HG03039 (cell line): ENCODE measurements around the gene PRRT1.
"Not testable (repeated sequence)": the region's sequence is repeated elsewhere in the genome, so short reads cannot be mapped to it uniquely, and the experiment has no call there.

Experiments
- ATAC-seq: cut with Tn5 transposase; IDR thresholded peaks from one replicate; pipeline ENCODE4 v1.9.1; 2021; ENCODE audit warnings: mild to moderate bottlenecking, moderate library complexity; ENCODE audit not compliant: unreplicated experiment

The PRRT1 gene

DNA sequence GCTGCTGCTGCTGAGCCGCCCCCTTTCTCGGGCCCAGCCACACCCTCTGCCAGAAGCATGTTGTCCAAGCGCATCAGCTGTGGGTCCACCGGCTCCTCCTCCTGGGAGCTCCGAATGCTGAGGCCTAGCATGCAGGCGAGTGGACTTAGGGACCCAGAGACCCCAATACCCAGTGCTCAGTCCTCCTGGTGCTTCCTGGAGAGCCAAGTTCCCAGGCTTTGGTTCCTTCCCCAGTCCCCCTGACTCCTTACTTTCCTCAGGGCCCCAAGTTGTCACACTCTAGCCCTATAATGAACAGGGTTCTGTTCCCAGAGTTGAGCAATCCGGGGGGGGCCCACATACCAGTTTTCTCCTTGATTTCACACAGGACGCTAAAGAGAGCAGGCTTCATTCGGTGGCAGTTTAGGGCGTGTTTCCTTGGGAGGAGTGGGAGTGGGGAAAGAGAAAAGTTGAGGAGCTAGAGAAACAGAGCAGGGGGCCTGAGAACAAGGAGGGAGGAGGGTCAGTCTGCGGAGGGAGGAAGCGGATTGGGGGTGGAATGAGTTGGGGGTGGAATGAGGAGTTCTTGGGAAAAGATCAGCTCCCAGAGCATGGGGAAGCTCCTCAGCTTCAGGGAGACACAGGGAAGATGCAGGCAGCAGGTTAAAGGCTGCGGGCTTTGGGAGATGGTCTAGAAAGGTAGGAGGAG is 36.8 kb upstream of the PRRT1 start:
- no peak for ATAC-seq

DNA sequence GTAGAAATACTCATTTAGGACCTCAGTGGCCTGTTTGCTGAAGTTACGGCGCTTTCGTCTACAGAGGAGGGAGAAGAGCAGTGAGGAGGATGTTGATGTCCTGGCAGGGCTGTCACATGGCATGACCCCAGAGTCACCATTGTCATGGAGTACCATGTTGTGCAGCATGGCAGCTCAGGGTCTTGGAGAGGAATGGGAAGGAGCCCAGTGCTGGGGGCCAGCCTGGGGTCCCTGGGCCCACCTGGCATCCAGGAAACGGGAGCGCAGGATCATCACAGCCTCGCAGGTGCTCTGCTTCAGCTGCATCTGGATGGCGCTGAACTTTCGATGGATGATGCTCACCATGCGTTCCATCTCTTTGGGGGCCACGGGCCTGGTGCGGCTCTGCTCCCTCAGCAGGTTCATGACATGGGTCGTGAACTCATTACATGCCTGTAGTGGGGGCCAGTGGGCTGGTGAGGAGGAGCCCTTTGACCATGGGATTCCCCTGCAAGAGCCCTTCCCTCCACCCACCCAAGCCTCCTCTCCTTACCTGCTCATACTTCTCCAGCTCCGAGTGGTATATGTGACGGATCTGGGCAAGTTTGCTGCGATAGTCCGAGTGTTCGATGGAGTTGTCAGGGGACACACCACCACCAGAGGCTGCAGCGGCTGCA is 36.1 kb upstream of the PRRT1 start:
- not testable (repeated sequence) for ATAC-seq

GRCh38 chr6:32187009-32187709 is 35.4 kb upstream of the PRRT1 start:
- no peak for ATAC-seq

DNA sequence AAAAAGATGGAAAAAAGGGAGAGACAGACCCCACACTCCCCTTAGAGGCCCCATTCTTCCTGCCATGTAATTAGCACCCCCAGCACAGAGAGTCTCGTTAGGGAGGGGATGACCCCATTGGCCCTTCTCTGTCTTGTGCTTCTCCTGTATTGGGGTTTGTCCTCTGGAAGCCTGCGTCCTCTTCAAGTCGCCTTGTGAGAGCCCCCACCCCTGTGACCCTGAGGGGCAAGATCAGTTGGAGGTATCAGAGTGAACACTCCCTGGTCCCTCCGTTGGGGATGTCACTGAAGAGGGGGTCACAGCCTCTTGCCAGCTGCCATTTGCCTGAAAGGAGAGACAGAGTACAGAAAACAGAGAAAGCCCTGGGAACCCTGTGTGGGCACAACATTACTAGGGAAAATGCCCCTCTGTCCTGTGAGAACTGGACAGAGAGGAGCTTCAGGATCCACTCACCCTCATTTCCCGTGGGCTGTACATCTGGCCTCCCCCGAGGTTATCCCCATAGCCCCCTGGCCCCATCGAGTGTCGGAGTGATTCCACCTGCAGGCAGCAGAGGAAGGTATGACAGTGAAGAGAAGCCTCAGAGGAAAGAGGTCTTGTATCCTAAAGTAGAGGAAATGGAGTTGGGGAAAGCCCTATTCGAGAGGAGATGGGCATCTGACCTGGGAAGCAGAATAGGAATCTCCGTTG is 34.6 kb upstream of the PRRT1 start:
- ATAC-seq, result not testable (repeated sequence)

GRCh38 chr6:32185681-32186131 is 34.0 kb upstream of the PRRT1 start:
- not testable (repeated sequence) for ATAC-seq

DNA sequence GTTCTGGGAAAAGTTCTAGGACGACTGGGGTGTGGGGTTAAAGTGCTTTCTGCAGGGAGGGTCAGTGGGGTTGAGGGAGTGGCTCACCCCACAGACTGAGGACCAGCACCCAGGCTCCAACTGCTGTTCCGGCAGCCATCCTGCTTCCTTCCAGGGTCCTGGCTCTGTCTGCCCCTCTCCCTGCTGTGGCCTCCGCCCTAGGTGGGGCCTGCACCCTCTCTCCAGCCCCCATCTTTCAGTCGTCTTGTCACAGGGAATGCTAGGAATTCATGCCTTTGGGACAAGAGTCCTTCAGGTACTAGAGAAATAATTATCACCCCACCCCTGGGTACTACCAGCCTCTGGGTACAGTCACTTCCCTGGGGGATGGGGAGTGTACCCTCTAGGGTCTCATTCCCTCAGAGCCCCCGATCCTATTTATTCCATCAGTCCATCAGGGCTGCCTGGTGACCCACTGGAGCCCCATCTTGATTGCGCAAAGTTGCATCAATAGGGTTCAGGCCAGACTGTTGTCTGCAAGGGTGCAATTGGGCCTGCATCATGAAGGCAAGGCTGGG is 32.4 kb upstream of the PRRT1 start, which contains the start of gene AGER:
Gene AGER (minus strand): TSS at position 170 of the 557 bp plus-strand sequence. CDS start 31 bp downstream, at position 139.
- ATAC-seq, result no peak

DNA sequence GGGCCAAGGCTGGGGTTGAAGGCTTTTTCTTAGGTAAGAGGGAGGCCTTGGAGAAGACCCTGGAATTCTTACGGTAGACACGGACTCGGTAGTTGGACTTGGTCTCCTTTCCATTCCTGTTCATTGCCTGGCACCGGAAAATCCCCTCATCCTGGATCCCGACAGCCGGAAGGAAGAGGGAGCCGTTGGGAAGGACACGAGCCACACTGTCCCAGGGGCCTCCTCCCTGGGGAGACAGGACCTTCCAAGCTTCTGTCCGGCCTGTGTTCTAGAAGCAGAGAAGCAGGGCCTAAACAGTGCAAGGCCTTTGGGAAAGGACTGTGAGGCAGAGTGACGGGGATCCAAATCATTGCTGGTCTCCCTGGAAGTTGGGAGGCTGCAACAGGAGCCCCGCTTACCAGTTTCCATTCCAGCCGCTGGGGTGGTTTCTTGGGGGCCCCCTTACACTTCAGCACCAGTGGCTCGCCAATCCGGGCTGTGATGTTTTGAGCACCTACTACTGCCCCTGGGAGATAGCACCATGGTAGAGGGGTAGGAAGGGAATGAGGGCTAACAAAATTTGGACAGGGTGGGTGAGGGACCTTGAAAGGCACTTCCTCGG is 31.8 kb upstream of the PRRT1 start:
- no peak for ATAC-seq

GRCh38 chr6:32183030-32183429 is 31.3 kb upstream of the PRRT1 start:
- no peak for ATAC-seq

DNA sequence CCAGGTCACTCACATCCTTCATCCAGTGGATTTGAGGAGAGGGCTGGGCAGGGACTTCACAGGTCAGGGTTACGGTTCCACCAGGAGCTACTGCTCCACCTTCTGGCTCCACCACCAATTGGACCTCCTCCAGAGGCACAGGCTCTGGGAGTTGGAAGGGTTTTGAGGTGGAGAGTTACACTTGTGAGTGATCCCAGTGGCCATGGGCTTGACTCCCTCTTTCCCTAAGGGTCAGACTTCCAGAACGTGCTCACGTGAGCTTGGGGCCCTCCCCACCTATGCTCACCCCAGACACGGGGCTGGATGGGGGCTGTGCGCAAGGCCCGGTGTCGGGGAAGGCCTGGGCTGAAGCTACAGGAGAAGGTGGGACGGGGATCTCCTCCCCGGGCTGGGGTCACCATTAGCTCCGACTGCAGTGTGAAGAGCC is 30.8 kb upstream of the PRRT1 start:
- no peak for ATAC-seq

GRCh38 chr6:32181915-32182529 is 30.3 kb upstream of the PRRT1 start:
- ATAC-seq, result no peak

DNA sequence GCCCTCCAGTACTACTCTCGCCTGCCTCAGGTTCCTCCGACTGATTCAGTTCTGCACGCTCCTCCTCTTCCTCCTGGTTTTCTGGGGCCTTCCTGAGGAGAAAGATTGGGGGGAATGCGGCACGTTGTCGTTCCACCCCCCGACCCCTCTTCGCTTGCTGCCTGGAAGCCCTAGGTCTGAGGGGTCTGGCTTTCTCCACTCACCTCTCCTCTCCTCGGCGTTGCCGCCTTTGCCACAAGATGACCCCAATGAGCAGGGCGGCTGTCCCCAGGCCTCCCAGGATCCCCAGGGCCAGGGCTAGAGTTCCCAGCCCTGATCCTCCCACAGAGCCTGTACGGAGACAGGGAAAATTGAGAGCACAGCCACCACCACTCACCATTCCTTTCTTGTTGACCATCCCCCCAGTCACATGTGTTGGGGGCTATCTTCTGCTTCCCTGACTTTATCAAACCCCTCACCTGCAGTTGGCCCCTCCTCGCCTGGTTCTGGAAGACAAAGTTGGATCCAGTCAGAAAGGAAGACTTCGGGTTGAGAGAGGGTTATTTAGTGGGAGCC is 29.5 kb upstream of the PRRT1 start:
- no peak for ATAC-seq

GRCh38 chr6:32179766-32180405 is 28.1 kb upstream of the PRRT1 start:
- ATAC-seq, result no peak

GRCh38 chr6:32178547-32179440 is 27.1 kb upstream of the PRRT1 start:
- ATAC-seq, result no peak

DNA sequence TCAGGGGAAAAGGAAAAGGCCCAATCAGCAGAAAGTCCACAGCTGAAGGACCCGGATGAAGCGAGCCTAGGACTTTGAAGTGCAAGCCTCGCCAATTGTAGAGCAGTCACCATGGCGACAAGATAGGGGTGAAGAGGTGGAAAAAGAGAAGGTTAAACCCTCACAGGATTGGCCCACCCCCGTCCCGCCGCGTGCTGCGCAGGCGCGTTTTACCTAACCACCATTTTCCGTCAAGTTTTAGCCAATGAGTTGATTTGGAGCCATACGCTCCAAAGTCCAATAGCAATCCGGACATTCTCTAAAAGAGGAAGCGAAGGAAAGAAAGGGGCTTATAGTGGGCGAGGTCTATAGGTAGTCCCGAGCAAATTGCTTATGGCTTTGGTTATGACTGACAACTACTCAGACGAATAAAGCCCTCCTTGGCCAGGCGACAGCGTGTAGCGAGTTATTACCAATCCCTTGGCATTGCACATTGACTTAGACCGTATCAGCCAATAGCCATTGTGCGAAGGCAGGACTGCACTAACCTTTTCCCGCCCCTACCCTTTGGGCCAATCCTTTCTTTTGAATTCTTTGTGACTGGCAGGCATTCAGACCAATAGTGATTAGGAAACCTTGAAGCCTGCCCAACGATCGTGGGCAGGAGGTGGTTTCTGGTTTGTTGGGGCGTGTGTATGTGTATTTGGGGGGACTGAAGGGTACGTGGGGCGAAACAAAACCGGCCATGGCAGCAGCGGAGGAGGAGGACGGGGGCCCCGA is 26.2 kb upstream of the PRRT1 start, which contains the start of gene RNF5:
Gene RNF5 (plus strand): TSS at position 618 of the 759 bp plus-strand sequence. CDS start 107 bp downstream, at position 725.
- ATAC-seq, result peak; percentile 70

DNA sequence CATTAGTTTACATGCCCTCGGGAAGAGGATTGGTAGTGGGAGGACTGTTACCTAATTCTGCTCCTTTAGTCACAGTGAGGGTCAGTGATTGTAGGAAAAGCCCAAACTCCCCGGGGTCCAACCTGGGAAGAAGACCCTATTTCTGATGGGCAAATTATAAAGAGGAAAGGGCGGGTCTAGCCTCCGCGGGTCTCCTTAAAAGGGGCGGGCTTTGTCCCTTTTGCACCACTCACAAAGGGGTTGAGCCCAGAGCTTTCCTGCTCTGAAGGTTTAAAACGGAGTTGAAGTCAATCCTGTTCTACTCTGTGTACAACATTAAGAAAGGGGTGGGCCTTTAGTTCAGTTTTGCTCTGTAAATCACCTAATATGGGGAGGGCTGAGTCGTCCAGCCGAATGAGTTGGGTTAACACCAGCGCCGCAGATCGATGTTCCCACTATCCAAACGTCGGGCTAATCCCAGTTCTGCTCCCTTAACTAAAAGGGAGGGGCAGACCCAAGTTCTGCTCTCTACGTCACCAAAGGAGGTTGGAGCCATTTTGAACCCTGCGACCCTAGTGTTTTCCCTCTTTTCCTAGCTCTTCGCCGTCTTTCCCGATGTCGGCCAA is 25.5 kb upstream of the PRRT1 start:
- ATAC-seq, result peak; percentile 4

GRCh38 chr6:32176476-32177182 is 24.9 kb upstream of the PRRT1 start:
- no peak for ATAC-seq
